A673 (cell line): Measurements from ENCODE around the gene SMAD6.

ENCODE experiments used
- EZH2 ChIP-seq: fragments of 200-600 bp; sonication (generic); IDR thresholded peaks from 2 replicates; pipeline ENCODE4 v1.6.1; 2017; ENCODE audit warnings: borderline replicate concordance, low read depth, mild to moderate bottlenecking, mixed read lengths, antibody characterized with exemption, low read length; ENCODE audit not compliant: poor library complexity, severe bottlenecking
- TF ChIP-seq, protein P1 (sequence below): fragments of 300-800, 200-600 bp; sonication (generic); conservative IDR thresholded peaks from 2 replicates; pipeline ENCODE4 v1.5.1; 2017; ENCODE audit warnings: low read depth, mild to moderate bottlenecking, antibody characterized with exemption, low read length, moderate library complexity, mixed read lengths

DNA sequence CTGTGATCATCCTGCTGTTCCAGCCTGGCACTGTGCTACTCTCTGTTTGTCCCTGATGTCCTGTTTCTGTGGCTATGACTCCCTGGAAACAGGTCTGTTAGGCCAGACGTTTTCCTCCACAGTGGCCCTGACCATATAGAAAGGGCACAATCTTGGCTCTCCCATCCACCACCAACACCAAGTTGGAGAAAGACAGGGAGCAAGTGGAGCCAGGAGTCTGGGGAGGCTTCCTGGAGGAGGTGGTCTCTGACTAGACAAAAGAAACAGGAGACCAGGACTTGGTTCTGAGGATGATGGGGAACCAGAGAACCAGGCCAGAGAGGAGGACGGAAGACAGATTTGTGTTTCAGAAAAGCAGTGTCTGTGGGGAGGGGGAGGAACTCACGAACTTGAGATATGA is 49.2 kb upstream of the SMAD6 start:
- TF ChIP-seq, protein P1, sequence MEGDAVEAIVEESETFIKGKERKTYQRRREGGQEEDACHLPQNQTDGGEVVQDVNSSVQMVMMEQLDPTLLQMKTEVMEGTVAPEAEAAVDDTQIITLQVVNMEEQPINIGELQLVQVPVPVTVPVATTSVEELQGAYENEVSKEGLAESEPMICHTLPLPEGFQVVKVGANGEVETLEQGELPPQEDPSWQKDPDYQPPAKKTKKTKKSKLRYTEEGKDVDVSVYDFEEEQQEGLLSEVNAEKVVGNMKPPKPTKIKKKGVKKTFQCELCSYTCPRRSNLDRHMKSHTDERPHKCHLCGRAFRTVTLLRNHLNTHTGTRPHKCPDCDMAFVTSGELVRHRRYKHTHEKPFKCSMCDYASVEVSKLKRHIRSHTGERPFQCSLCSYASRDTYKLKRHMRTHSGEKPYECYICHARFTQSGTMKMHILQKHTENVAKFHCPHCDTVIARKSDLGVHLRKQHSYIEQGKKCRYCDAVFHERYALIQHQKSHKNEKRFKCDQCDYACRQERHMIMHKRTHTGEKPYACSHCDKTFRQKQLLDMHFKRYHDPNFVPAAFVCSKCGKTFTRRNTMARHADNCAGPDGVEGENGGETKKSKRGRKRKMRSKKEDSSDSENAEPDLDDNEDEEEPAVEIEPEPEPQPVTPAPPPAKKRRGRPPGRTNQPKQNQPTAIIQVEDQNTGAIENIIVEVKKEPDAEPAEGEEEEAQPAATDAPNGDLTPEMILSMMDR, result no peak
- TF ChIP-seq EZH2, result no peak
